ENCODE data around the gene RGS9.

Gene RGS9

DNA sequence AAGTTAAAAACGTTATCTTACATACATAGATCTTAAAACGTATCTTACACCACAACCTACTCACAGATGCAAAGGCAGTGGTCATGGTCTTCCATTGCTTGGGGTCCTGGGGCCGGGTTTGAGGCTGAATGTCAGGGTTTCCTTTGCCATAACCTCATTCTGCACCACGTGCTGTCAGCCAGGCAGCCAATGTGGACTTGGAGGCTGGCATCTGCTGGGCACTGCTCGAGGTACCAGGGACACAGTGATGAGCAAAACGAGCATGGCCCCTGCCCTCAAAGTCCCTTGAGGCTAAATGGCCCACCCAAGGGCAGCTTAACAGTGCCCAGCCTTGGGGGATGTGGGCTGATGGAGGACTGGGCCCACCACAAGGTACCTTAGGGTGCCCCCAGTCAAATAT, 35.8 kb upstream of the RGS9 start:
- no peak overlapping the region for H3K4me3 ChIP-seq (replicated peaks; ENCODE audit: insufficient read depth, low read length)
- TF ChIP-seq, protein P1, sequence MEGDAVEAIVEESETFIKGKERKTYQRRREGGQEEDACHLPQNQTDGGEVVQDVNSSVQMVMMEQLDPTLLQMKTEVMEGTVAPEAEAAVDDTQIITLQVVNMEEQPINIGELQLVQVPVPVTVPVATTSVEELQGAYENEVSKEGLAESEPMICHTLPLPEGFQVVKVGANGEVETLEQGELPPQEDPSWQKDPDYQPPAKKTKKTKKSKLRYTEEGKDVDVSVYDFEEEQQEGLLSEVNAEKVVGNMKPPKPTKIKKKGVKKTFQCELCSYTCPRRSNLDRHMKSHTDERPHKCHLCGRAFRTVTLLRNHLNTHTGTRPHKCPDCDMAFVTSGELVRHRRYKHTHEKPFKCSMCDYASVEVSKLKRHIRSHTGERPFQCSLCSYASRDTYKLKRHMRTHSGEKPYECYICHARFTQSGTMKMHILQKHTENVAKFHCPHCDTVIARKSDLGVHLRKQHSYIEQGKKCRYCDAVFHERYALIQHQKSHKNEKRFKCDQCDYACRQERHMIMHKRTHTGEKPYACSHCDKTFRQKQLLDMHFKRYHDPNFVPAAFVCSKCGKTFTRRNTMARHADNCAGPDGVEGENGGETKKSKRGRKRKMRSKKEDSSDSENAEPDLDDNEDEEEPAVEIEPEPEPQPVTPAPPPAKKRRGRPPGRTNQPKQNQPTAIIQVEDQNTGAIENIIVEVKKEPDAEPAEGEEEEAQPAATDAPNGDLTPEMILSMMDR (IDR thresholded peaks at IDR 0.05; ENCODE audit: insufficient read depth, low read length): no peak
- TF ChIP-seq, protein P2, sequence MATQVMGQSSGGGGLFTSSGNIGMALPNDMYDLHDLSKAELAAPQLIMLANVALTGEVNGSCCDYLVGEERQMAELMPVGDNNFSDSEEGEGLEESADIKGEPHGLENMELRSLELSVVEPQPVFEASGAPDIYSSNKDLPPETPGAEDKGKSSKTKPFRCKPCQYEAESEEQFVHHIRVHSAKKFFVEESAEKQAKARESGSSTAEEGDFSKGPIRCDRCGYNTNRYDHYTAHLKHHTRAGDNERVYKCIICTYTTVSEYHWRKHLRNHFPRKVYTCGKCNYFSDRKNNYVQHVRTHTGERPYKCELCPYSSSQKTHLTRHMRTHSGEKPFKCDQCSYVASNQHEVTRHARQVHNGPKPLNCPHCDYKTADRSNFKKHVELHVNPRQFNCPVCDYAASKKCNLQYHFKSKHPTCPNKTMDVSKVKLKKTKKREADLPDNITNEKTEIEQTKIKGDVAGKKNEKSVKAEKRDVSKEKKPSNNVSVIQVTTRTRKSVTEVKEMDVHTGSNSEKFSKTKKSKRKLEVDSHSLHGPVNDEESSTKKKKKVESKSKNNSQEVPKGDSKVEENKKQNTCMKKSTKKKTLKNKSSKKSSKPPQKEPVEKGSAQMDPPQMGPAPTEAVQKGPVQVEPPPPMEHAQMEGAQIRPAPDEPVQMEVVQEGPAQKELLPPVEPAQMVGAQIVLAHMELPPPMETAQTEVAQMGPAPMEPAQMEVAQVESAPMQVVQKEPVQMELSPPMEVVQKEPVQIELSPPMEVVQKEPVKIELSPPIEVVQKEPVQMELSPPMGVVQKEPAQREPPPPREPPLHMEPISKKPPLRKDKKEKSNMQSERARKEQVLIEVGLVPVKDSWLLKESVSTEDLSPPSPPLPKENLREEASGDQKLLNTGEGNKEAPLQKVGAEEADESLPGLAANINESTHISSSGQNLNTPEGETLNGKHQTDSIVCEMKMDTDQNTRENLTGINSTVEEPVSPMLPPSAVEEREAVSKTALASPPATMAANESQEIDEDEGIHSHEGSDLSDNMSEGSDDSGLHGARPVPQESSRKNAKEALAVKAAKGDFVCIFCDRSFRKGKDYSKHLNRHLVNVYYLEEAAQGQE (IDR thresholded peaks at IDR 0.05; ENCODE audit: insufficient replicate concordance, low read depth): no peak
- TF ChIP-seq POLR2AphosphoS5 (IDR thresholded peaks at IDR 0.05; ENCODE audit: low read depth) (no peak), GABPA (IDR thresholded peaks at IDR 0.05; ENCODE audit: low read depth) (no peak), SPI1 (IDR thresholded peaks at IDR 0.05; ENCODE audit: borderline replicate concordance, low read depth) (no peak)
- no peak overlapping the region for H3K27ac ChIP-seq (replicated peaks)
- DNase-seq (ENCODE audit: low read depth in 1 of 2, low spot score in 1 of 2): no peak
- no peaks in the 10 kb centered on the region for H3K27me3 ChIP-seq (ENCODE audit: insufficient read depth, poor library complexity, severe bottlenecking)

DNA sequence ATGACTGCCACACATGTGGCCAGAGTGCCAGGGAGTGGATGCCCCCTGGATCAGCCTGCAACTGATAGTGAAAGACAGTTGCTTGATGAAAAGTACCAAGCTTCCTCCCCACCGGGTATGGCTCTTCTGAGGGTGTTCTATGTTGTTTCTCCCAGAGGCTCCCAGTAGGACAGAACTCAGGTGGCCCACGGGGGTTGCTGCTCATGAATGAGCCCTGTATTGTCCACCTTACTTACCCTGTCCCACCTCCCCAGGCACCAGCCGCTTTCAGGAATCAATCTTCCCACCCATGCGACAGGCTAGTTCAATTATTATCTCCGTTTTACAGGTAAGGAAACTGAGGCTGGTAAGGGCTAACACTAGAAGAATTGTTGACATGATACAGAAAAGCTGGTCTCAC, 34.9 kb upstream of the RGS9 start:
- no peaks in the 10 kb centered on the region for H3K27me3 ChIP-seq (ENCODE audit: insufficient read depth, poor library complexity, severe bottlenecking)
- TF ChIP-seq, protein P1 (IDR thresholded peaks at IDR 0.05; ENCODE audit: insufficient read depth, low read length): no peak
- no peak for TF ChIP-seq SPI1 (IDR thresholded peaks at IDR 0.05; ENCODE audit: borderline replicate concordance, low read depth)
- TF ChIP-seq GABPA (IDR thresholded peaks at IDR 0.05; ENCODE audit: low read depth): no peak
- TF ChIP-seq, protein P2 (IDR thresholded peaks at IDR 0.05; ENCODE audit: insufficient replicate concordance, low read depth): no peak
- no peak for TF ChIP-seq POLR2AphosphoS5 (IDR thresholded peaks at IDR 0.05; ENCODE audit: low read depth)
- no peak for DNase-seq (ENCODE audit: low read depth in 1 of 2, low spot score in 1 of 2)
- H3K4me3 ChIP-seq (replicated peaks; ENCODE audit: insufficient read depth, low read length): no peak overlapping the region
- H3K27ac ChIP-seq (replicated peaks): no peak overlapping the region

DNA sequence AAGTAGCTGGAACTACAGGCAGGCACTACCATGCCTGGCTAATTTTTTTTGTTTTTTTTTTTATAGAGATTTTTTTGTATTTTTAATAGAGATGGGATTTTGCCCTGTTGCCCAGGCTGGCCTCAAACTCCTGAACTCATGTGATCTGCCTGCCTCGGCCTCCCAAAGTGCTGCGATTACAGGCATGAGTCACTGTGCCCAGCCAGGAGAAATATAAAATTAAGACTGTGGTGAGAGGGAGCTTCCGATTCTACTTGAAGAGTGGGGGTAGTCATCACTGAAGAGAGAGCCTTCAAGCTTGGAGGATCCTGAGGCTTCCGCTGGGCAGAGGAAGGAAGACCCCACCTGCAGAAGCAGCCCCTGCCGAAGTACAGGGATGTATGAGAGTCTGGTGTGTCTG, 34.4 kb upstream of the RGS9 start:
- DNase-seq (ENCODE audit: low read depth in 1 of 2, low spot score in 1 of 2): no peak

DNA sequence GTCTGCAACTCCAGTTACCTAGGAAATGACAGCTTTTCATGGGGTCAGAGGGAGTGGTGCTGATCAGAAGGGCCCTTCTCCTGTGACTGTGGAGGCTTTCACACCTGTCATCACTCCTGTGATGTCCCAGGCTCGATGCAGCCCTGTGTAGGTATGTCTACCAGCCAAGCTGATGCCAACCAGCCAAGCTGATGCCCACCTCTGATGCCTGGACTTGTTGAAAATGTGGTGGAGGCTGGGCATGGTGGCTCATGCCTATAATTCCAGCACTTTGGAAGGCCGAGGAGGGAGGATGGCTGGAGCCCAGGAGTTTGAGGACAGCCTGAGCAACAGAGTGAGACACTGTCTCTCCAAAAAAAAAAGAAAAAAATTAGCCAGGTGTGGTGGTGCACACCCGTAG, 33.7 kb upstream of the RGS9 start:
- Histone ChIP-seq H3K4me3 (replicated peaks; ENCODE audit: insufficient read depth, low read length) (no peak overlapping the region), H3K27me3 (ENCODE audit: insufficient read depth, poor library complexity, severe bottlenecking) (no peaks in the 10 kb centered on the region), H3K27ac (replicated peaks) (no peak overlapping the region)
- no peak for TF ChIP-seq SPI1 (IDR thresholded peaks at IDR 0.05; ENCODE audit: borderline replicate concordance, low read depth)
- TF ChIP-seq, protein P2 (IDR thresholded peaks at IDR 0.05; ENCODE audit: insufficient replicate concordance, low read depth): no peak
- TF ChIP-seq GABPA (IDR thresholded peaks at IDR 0.05; ENCODE audit: low read depth): no peak
- TF ChIP-seq, protein P1 (IDR thresholded peaks at IDR 0.05; ENCODE audit: insufficient read depth, low read length): no peak
- no peak for TF ChIP-seq POLR2AphosphoS5 (IDR thresholded peaks at IDR 0.05; ENCODE audit: low read depth)
- DNase-seq (ENCODE audit: low read depth in 1 of 2, low spot score in 1 of 2): no peak

More for the DNA sequence above, 34.4 kb upstream of the RGS9 start:
- Histone ChIP-seq H3K27ac (replicated peaks) (no peak overlapping the region), H3K4me3 (replicated peaks; ENCODE audit: insufficient read depth, low read length) (no peak overlapping the region), H3K27me3 (ENCODE audit: insufficient read depth, poor library complexity, severe bottlenecking) (no peaks in the 10 kb centered on the region)
- TF ChIP-seq POLR2AphosphoS5 (IDR thresholded peaks at IDR 0.05; ENCODE audit: low read depth) (no peak), SPI1 (IDR thresholded peaks at IDR 0.05; ENCODE audit: borderline replicate concordance, low read depth) (no peak)

All from HL-60 (cell line).